ENCODE measurements around the gene ARHGEF28.
A peak's percentile ranks its signal among the peaks of the same experiment; 100 is the strongest.

The ARHGEF28 gene

DNA sequence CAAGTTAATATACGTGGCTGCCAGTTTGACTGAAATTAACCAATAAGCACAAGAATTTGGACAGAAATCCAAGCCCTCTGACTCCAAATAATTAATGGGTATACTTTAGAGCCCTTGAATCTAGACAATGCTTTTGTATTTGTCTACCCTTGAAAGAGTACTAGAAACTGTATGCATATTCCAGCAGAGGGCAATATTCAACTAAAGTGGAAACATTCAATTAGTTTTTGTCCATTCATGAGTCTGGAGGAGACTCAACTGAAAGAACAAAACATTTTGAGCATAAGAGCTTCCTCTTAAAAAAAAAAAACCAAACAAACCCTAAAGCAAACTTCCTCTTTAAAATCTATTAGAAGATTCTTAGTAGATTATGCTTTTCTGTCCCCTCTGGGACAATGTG is 157.8 kb downstream of the ARHGEF28 start:
- no peak for DNase-seq

- no peak for DNase-seq
Measured at GRCh38 chr5:73786043-73786831, 160.2 kb downstream of the ARHGEF28 start.

DNA sequence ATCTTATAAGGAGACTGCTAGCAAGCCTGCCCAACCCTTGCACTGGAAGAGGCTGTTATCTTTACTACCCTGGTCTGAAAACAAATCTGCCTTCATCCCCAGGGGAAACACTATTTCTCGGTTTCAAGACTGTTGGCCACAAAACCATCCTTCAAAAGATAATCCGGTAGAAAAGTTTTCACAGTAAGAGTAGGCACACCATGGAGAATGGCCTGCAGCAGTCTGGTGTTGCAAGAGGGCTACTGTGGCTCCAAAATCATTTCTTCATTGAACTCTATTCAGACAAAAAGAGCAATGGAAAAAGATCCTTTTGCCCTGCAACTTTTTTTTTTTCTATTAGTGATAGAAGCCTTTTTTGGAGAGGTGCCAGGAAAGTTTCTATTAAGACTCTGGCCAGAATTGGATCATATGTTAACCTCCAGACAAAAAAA is 163.9 kb downstream of the ARHGEF28 start:
- no peak for DNase-seq

- DNase-seq = no peak
Measured at GRCh38 chr5:73791389-73791788, 165.4 kb downstream of the ARHGEF28 start.

DNA sequence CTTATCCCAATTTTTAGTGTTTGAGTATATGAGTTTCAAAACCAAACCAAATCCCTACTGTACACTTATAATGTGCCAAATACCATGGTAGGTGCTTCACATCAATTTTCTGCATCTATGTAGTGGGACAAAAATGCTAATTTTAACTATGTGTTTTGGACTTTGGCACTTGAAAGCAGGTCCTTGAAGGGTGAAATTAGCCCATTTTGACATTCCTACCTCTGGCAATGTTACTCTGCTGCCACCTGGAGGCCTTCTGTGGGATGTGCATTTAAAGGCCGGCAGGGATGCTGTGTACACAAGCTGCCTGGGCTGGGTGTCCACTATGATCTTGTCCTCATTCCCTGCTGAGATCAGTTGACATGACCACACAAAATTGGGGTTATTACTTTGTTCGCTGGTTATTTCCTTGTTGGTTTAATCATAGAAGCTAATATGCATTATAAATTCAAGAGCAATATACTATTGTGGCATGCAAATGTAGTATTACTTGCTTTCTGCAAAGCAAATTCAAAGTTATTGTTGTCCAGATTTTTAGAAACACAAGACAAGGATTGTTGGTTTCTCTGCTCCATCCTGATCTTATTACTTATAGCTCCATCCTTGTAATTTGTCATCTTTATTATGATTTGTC is 166.8 kb downstream of the ARHGEF28 start:
- peak; percentile 68 for DNase-seq

DNA sequence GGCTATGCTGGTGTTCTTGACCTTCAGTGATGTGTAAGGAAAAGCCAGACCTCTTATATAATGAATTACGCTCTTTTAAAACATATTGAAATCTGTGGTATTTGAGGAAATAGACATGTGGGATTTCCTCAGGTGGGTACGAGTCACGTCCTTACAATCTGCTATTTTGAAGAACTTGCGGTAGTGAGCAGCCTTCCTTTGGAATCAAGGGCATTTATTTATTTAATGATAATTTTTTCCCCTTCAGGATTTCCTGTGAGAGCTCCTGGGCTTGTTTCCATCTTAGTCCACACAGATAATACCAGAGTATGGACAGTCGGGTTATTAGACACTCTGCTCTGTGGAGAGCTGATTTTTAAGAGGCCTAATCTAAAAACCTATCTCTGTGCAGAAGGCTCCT is 167.9 kb downstream of the ARHGEF28 start:
- no peak for DNase-seq

- DNase-seq = peak; percentile 57
Measured at GRCh38 chr5:73796164-73797131, 170.5 kb downstream of the ARHGEF28 start.

GRCh38 chr5:73797132-73797510 is 171.1 kb downstream of the ARHGEF28 start:
- no peak for DNase-seq

- DNase-seq = no peak
Measured at GRCh38 chr5:73799401-73799972, 173.5 kb downstream of the ARHGEF28 start.

DNA sequence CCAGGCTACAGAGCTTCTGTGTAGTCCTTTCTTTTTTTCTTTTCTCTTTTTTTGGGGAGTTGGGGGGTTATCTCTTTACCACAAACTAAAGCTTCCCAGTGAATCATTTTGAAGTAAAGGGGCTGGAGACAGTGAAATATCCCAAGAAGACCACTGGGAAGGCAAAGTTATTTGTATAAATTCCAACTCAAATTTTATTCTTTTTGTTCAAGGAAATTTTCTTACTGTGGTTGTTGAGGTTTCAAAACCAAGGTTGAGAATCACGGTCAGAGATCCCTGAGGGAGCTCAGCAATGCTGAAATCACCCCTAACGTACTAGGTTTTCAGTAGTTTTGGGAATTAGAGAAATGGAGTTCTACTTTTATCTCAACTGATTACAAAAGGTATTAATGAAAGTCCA is 175.7 kb downstream of the ARHGEF28 start:
- DNase-seq = no peak

DNA sequence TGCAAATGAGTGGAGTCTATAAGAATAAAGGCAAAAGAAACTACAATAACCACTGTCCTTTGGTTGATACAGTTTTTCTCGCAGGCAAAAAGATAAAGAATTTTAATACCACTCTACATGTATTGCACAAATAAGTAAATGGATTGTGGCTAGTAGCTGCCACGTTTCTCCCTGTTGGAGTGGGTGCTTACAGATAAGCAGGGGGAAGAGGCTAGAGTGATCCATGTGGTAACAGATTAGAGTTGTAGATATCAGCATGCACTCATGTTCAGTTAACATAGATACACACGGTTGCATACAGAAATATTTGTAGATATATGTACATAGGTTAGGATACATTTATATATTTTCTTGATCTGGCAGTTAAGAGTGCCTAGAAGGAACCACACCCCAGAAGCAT is 179.5 kb downstream of the ARHGEF28 start:
- no peak for DNase-seq

DNA sequence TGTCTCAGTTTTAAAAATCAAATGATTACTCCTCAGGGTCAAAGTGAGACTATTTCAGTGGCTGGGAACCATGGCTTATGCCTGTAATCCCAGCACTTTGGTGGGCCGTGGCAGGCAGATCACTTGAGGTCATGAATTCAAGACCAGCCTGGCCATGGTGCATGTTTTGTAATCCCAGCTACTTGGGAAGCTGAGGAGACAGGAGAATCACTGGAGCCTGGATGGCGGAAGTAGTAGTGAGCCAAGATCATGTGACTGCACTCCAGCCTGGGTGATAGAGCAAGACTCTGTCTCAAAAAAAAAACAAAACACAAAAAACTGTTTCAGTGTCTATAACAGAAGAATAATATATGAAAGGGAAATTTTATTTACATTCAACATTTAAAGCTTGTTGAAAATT is 182.9 kb downstream of the ARHGEF28 start:
- no peak for DNase-seq

DNA sequence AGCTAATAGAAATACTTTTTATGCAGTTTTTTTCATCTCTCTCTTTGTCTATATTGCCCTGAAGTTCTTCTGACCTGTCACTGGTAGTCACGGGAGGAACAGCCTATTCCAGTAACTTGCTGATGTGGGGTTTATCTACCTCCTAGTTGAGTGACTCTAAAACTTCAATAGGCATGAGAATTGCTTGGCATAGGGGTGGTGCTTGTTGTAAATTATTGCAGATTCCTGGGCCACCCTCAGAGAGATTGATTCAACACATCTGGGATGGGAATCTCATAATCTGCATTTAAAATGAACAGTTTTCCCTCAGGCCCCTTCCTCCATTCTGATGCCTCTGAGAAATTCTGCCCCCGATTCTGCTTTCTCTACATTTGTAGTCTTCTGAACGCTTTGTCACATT is 184.4 kb downstream of the ARHGEF28 start:
- DNase-seq = no peak

DNA sequence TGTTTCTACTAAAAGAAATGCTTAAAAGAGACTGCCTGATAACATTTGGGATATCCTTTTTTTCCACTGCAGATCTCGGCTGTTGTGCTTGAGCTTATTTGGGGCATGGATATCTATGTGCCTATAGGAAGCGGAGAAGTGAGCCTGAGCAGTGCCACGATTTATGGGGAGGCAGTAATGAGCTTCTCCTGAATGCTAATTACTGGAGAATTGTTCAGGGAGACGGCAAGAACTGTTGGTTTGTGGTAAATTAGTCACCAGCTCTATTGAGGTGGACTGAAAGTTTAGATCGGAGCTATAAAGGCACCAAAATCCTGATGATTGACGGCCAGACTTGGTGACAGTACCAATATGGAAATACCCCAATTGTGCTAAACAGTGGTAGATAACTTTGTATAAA is 186.5 kb downstream of the ARHGEF28 start:
- DNase-seq = no peak

GRCh38 chr5:73812962-73813588 is 187.1 kb downstream of the ARHGEF28 start:
- no peak for DNase-seq

GRCh38 chr5:73814233-73814846 is 188.3 kb downstream of the ARHGEF28 start:
- DNase-seq = no peak

GRCh38 chr5:73815631-73816030 is 189.6 kb downstream of the ARHGEF28 start:
- no peak for DNase-seq

- no peak for DNase-seq
Measured at GRCh38 chr5:73816656-73817420, 190.8 kb downstream of the ARHGEF28 start.

DNA sequence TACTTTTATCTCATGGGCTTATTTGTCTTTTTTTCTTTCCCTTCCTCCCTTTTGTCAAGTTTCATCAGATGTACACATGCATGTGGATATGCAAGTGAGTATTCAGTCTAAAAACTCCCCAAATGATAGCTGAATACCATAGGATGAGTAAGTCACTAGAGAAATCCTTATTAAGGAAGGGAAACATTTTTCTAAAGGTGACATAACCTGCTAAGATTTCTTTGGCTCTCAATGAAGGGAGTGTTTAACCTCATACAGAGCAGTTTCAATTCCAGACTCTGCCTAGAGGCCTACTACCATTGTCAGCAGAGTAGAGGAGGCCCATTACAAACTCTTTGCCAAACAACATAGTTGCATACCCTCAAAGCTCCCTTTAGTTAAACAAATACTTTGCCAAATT is 192.4 kb downstream of the ARHGEF28 start:
- DNase-seq = no peak

DNA sequence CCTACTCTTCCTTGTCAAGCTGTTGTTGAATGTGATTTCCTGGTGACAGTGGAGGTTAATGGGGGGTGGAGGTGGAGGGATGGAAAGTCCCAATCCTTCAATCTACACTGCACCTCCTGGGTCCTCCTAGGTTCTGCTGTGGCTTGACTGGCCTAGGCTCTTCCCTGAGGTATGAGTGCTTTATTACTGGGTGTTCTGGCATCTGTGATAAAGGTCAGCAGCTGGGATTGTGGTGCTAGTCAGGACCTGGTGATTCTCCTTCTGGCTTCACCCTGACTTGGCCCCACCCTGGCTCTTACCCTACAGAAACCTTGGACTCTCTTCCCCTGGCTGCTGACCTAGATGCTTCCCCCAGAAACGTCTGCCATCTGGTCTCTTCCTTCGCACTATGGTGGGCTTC is 194.3 kb downstream of the ARHGEF28 start:
- DNase-seq = no peak

- DNase-seq = no peak
Measured at GRCh38 chr5:73821003-73821402, 195.0 kb downstream of the ARHGEF28 start.

All from RPMI8226 (cell line).